HG03565 (cell line): ENCODE data around the gene RAD1.

ENCODE experiments used
- ATAC-seq: cut with Tn5 transposase; IDR thresholded peaks from one replicate; pipeline ENCODE4 v1.9.1; 2021; ENCODE audit warnings: mild to moderate bottlenecking, moderate library complexity; ENCODE audit not compliant: unreplicated experiment

Gene RAD1

DNA sequence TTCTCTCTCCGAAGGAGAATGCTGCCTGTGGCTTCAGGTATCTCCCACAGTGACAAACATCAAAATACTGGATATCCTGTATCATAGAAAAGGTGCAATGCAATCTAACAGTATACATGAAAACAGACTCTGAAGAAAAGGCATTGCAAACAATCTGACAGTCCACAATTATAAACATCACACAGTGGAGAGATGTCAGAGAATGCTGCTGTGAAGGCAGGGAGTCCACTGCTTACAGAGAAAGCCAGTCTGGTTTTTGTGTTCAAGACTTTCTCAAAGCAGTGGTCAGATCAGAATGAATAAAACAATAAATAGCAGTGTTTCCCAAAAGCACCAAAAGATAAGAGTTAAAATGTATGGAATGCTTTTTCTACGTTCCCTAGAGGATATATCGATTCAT lies 47.6 kb downstream of the RAD1 start:
- no peak for ATAC-seq

DNA sequence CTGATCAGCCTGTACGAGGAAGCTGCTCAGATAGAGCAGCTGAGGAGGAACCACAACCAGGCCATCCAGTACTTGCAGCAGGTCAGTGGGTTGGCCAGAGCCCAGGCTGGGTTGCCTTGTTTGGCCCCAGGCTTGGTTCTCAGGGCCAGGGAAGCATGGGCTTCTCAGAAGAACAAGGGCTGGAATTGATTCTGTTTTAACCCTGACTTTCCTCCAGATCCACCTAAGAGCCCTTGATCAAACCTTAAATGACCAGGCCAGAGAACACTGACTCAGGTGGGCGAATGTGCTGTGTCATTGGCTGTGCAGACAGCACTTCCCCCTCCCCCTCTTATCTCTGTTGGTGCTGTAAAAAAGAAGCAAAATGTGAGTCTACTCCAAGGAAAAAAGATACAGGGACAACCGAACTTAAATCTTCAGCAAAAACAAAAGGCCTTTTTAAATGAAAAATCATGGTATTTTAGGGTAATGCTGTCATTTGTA lies 48.3 kb downstream of the RAD1 start:
- ATAC-seq: no peak

DNA sequence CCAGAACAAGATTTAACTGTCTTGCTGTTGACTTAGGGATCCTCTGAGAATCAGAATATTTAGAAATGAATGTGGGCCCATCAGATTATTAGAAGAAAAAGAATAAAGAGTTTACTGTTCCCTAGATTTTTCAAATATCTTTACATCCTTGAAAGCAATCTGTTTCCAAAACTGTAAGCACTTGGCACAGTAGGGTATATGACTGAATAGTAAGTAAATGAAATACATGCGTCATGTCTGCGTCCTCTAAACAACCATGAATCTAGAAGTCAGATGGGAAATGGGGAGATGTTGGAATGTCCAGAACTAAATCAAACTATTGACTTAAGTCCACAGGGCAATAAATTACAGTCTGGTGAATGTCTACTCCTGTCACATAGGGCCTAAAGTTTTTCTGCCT lies 50.2 kb downstream of the RAD1 start:
- no peak for ATAC-seq

DNA sequence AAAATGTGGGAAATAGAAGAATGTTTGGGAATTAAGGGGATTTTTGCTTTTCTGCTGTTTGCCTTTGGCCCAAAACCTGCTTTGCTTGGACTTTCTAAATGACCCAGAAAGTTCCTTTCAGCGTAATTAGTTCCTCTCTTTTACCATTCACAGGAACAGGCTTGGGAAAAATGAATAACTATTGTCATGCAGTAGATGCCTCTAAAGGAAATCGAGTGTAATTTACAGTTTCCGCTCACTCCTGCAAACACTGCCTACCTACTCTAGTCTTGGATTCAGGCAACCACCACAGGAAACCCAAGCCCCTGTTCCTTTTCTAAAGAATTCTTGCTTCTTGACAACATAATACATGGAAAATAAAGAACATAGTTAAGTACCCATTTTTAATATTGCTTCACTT lies 51.4 kb downstream of the RAD1 start:
- no peak for ATAC-seq

GRCh38 chr5:34859253-34859652 lies 56.1 kb downstream of the RAD1 start:
- ATAC-seq: no peak

DNA sequence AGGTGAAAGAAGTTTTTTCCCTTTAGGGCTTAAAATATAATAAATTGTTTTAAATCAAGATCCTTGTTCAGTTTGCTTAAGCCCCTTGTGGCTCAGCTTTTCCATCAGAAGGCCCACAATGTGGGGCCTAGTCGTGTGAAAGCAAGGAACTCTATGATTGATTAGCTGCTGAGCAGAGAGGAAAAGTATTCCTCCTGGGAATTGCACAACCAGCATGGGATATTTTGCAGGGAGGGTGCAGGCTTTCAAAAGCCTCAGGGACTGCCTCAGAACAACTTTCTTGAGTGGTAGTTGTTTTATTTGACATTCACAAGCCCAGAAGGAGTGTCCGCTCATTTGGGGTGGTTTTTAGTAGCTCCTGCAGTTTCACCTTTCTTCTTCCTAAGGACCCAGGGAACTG lies 56.5 kb downstream of the RAD1 start:
- no peak for ATAC-seq

DNA sequence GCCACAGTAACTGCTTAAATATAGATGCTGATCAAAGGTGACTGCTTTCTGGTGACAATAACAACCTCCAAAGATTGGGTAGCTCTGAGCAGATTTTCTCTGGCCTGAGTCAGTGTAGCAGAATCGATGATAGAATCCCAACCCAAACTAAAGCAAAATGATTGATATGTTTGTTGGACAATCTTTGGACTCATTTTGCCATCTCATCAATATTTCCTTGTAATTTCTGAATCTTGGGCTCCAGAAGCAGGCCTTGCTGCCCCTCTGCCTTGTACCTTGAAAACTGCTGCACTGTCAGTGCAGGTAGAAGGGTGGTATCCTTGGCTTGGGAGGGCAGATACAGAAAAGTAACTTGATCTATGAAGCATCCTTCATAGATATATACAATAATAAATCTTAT lies 57.4 kb downstream of the RAD1 start:
- ATAC-seq: no peak

GRCh38 chr5:34857161-34857560 lies 58.1 kb downstream of the RAD1 start:
- ATAC-seq: no peak
